ENCODE measurements around the gene L3MBTL3.
"Not testable (repeated sequence)": the region's sequence is repeated elsewhere in the genome, so short reads cannot be mapped to it uniquely, and the experiment has no call there.

L3MBTL3 gene

GRCh38 chr6:130076512-130076911 lies 58.1 kb downstream of the L3MBTL3 start:
- DNase-seq (ENCODE audit: low spot score), result no peak

DNA sequence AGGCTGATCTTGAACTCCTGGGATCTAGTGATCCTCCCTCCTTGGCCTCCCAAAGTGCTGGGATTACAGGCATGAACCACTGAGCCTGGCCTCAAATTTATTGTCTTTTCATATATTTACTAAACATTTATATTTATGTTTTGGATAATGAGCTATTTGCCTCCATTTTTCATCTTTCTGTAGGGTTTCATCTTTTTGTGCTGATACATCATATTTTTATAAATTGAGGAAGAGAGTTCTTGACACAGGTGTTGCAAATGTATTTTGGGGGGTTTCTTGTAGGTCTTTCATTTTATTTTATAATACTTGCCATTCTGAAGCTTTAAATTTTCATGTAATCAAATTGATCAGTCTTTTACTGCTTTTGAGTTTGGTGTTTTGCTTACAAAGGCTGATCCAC lies 72.4 kb downstream of the L3MBTL3 start:
- no peak for DNase-seq (ENCODE audit: low spot score)

- no peak for DNase-seq (ENCODE audit: low spot score)
Observed at GRCh38 chr6:130093546-130093945, 75.2 kb downstream of the L3MBTL3 start.

DNA sequence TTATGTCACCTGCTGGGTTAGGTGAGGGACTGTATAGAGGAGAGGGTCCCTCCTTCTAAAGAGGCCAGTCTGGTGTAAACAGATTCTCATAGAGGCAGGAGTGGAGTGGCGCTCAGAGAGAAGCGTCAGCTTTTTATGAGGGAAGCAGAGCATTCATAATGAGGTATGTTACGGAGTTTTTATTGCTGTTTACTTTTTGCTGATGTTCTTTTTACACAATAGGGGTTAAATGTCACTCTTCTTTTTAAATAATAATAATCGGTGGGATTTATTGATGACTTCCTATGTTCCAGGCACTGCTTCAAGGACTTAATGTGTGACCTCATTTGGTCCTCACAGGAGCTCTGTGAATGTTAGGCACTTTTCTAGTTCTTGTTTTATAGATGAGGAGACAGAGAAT lies 79.9 kb downstream of the L3MBTL3 start:
- no peak for DNase-seq (ENCODE audit: low spot score)

GRCh38 chr6:130099119-130099518 lies 80.7 kb downstream of the L3MBTL3 start:
- DNase-seq (ENCODE audit: low spot score), result no peak

DNA sequence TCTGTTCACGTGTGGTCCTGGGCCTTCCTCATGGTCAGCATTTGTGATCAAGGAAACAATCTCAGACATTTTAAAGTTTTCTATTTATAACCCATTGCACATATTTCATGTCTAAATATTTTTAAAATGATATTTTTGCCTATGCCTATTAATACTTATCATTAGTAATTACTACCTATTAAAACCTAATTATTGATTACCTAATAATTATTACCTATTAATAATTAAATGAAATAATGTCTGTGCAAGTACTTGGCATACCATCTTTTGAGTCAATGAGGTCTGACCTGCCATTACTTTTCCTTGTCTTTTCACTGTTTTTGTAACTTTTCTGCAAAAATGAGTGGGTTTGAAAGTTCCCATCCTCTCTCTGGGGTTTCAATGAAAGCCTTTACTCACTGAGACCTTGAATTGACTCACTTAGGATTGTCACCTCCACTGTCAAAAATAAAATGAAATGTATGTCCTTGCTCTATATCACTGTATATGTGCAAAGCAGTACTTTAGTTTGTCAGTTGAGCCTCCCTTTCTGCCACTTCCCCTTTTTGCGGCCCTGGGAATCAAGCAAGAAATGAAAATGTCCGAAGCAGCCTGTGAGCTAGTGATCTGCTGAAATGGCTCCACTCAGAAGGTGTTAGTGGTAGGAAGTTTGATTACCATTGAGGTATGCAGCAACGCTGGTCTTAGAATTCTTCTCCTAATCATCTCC lies 87.8 kb downstream of the L3MBTL3 start:
- DNase-seq (ENCODE audit: low spot score), result no peak

DNA sequence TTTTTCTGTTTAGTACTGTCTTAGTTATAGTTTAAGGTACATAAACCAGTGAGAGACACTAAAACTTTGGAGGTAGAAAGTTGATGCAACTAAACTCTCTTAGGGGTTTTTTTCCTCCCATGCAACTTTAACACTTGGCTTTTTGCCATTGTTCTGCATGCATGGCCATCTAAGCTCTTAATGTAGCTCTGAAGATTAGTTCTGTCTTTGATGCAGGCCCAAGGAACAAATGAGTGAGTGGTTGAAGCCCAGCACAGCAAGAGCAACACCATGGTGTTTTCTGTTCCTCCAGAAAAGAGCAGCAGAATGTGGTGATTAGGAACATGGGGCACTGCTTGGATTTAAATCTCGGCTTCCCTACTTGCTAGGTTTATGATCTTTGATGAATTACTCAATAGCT lies 89.3 kb downstream of the L3MBTL3 start:
- no peak for DNase-seq (ENCODE audit: low spot score)

DNA sequence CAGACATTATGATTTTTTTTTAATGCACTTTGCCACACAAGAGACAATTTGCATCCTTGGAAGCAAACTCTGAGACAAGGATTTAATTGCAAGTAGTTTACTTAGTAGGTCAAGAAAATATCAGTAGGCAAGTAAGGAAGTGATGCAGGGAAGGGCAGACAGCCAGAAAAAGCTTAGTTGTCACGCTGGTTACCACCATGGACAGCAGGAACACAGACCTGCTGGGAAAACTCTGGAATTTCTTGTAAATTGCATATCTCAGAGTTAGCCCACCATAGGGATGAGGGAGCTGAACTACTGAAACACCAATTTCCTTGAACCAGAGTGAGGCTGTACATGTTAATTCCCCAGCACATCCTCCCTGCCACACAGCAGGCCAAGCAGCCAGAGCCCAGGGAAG lies 92.7 kb downstream of the L3MBTL3 start:
- no peak for DNase-seq (ENCODE audit: low spot score)

GRCh38 chr6:130113201-130113710 lies 94.9 kb downstream of the L3MBTL3 start:
- no peak for DNase-seq (ENCODE audit: low spot score)

- no peak for DNase-seq (ENCODE audit: low spot score)
Observed at GRCh38 chr6:130115036-130115435, 96.7 kb downstream of the L3MBTL3 start.

GRCh38 chr6:130116273-130116672 lies 97.9 kb downstream of the L3MBTL3 start:
- DNase-seq (ENCODE audit: low spot score), result no peak

- not testable (repeated sequence) for DNase-seq (ENCODE audit: low spot score)
Observed at GRCh38 chr6:130117187-130117701, 98.9 kb downstream of the L3MBTL3 start.

DNA sequence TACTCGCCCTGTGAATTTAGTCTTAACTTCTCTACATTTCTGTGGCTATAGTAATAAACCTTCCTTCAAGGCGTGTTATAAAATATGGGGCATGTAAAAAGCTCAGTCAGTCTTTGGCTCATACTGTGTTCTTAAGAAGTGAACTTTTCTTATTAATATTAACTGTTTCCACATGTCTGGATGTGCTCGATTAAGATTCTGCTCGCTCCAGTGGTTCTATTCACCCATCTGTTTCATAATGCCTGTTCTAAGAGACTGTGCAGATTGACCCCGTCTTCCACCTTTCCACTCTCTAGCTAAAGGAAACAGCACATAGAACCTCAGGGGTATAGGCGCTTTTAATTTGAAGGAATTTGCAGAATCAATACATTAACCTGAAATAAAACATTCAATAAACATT lies 99.9 kb downstream of the L3MBTL3 start:
- no peak for DNase-seq (ENCODE audit: low spot score)

DNA sequence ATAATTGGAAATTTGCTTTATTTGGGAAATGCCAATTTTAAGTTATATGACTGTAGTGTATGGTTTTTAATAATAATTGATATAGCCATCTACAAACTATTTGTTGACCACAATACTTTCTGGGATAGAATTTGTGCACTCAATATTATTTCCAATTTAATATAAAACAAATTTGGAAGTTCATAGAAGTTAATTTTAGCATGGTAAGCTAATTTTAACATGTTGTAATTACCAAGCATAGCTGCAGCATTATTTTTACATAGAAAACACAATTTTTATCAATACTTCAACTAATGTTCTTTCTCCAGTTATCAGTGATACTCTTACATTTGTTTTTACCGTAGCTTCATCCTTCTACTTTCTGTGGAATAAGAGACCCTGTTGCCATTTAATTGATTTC lies 100.8 kb downstream of the L3MBTL3 start:
- no peak for DNase-seq (ENCODE audit: low spot score)

GRCh38 chr6:130120731-130121130 lies 102.3 kb downstream of the L3MBTL3 start:
- DNase-seq (ENCODE audit: low spot score), result no peak

GRCh38 chr6:130122243-130122642 lies 103.9 kb downstream of the L3MBTL3 start:
- DNase-seq (ENCODE audit: low spot score), result no peak

DNA sequence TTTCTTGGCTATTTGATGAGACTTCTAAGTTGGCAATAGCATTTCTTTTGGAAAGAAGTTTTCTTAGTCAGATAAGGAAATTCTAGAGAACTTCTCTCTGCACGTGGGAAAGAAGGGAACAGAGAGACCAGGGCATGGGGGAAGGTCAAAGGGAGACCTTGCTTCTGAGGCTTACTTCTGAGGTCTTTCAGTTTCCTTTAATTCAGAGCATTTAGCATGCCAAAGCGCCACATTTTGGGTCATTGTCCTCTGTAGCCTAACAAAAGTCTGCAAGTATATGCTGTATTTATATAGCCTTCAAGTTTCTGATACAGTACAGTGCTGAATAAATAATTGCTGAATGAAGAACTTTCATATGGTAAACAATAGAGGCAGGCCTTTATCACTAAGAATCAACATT lies 108.8 kb downstream of the L3MBTL3 start:
- no peak for DNase-seq (ENCODE audit: low spot score)

GRCh38 chr6:130128326-130128725 lies 109.9 kb downstream of the L3MBTL3 start:
- no peak for DNase-seq (ENCODE audit: low spot score)

- peak; percentile 12 for DNase-seq (ENCODE audit: low spot score)
Observed at GRCh38 chr6:130129762-130130246, 111.4 kb downstream of the L3MBTL3 start.

DNA sequence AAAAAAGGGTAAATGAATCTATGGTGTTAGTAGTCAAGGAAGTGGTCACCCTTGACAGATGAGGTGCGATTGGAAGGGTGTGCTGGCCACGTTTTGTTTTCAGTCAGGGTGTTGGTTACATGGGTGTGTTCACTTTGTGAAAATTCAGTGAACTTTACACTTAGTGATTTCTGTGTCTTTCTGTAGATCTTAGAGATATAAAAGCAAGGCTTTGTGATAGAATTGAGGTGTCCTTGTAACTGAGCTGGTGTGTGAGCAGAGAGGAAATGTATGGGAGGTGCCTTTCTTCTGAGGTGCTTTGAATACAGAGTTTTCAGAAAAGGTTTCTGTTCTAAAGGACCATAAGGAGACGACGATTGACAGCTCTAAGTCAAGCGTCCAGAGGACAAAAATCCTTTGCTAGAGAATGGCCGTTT lies 113.9 kb downstream of the L3MBTL3 start:
- no peak for DNase-seq (ENCODE audit: low spot score)

DNA sequence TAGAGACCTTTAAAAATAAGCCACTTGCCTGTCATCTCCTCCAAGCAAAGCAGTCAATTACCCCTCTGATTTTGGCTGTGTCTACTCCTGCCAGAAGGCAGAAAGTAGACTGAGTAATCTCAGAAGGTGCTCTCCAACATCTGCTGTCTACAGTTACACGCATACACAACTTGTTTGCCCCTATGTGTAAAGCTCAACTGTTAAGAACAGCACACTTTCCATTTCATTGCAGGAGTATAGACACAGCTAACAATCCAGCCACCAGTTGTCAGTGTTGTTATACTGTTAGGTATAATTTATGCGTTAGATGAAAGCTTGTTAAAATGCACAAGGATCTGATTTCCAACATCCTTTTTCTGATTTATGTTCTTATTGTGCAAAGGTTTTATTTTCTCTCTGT lies 116.2 kb downstream of the L3MBTL3 start:
- no peak for DNase-seq (ENCODE audit: low spot score)

DNA sequence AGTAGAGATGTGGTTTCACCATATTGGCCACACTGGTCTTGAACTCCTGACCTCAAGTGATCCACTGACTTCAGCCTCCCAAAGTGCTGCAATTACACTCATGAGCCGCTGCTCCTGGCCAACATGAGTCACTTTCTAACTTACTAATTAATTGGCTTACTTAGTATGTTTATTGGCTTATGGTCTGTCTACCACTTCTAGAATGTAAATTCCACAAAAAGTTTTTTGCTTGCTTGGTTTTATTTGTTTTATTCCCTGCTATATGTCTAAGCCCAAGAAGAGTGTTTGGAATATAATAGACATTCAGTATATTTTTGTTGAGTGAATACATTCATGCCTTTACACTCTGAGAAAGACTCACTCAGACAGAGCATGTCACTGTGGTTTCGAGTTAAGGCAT lies 118.4 kb downstream of the L3MBTL3 start:
- DNase-seq (ENCODE audit: low spot score), result no peak

- no peak for DNase-seq (ENCODE audit: low spot score)
Observed at GRCh38 chr6:130138116-130138908, 119.9 kb downstream of the L3MBTL3 start.
